NOMO-1 treated with dmso at 0.1 percent for 144 hours (cell line): ENCODE results near the gene SSBP4.

ENCODE experiments used
- DNase-seq: peaks from one replicate; lab custom pipeline; 2025; ENCODE audit not compliant: unreplicated experiment; lab: John Stamatoyannopoulos, UW

Gene SSBP4

GRCh38 chr19:18419699-18420460 lies 682 bp downstream of the SSBP4 start:
- no peak for DNase-seq

- no peak for DNase-seq
Observed at GRCh38 chr19:18420930-18421329, 1.7 kb downstream of the SSBP4 start.

GRCh38 chr19:18421371-18421959 lies 2.3 kb downstream of the SSBP4 start:
- DNase-seq, result no peak

GRCh38 chr19:18422530-18423191 lies 3.5 kb downstream of the SSBP4 start:
- DNase-seq, result no peak

- DNase-seq, result no peak
Observed at GRCh38 chr19:18423258-18424020, 4.2 kb downstream of the SSBP4 start.

GRCh38 chr19:18424122-18424889 lies 5.1 kb downstream of the SSBP4 start:
- no peak for DNase-seq

GRCh38 chr19:18424890-18425514 lies 5.8 kb downstream of the SSBP4 start:
- DNase-seq, result no peak

GRCh38 chr19:18425515-18426415 lies 6.6 kb downstream of the SSBP4 start:
- no peak for DNase-seq

- DNase-seq, result no peak
Observed at GRCh38 chr19:18426416-18426767, 7.2 kb downstream of the SSBP4 start.

GRCh38 chr19:18427080-18427742 lies 8.0 kb downstream of the SSBP4 start:
- no peak for DNase-seq

- no peak for DNase-seq
Observed at GRCh38 chr19:18427743-18428113, 8.5 kb downstream of the SSBP4 start.

GRCh38 chr19:18428173-18428786 lies 9.1 kb downstream of the SSBP4 start:
- no peak for DNase-seq

- DNase-seq, result no peak
Observed at GRCh38 chr19:18428787-18429674, 9.8 kb downstream of the SSBP4 start.

GRCh38 chr19:18429717-18430416 lies 10.7 kb downstream of the SSBP4 start:
- DNase-seq, result no peak

GRCh38 chr19:18430417-18431144 lies 11.4 kb downstream of the SSBP4 start:
- DNase-seq, result no peak
